K562 (cell line): ENCODE results near the gene DPM1. TPM values are rescaled to one million over a fixed set of nuclear protein-coding genes. Genes with fewer than 3 reads are reported as not detected.
A peak's percentile ranks its signal among the peaks of the same experiment; 100 is the strongest.

ENCODE experiments used
- ADNP ChIP-seq: fragments of 200-800 bp; sonication (Bioruptor generic); IDR thresholded peaks from 2 replicates; pipeline ENCODE4 v1.6.1; 2016; ENCODE audit warnings: missing genetic modification characterization, missing compliant biosample characterization
- BCL6 ChIP-seq: fragments of 250-450 bp; sonication (Bioruptor Pico); IDR thresholded peaks from 2 replicates; pipeline ENCODE4 v1.4.0; 2020
- HDAC8 ChIP-seq: fragments of 450-650 bp; IDR thresholded peaks from 2 replicates; pipeline ENCODE4 v1.6.1; 2016; ENCODE audit warnings: mild to moderate bottlenecking, missing genetic modification characterization, moderate library complexity, missing compliant biosample characterization
- KLF16 ChIP-seq: IDR thresholded peaks from 2 replicates; pipeline ENCODE4 v1.6.1; 2016; ENCODE audit warnings: antibody characterized with exemption
- PTTG1 ChIP-seq: fragments of 450-650 bp; IDR thresholded peaks from 2 replicates; pipeline ENCODE4 v1.6.1; 2016; ENCODE audit warnings: low read depth, mild to moderate bottlenecking, missing genetic modification characterization, missing compliant biosample characterization
- TEAD4 ChIP-seq, 2 experiments: sonication (generic) in 1 of 2; formaldehyde crosslinking in 1 of 2; IDR thresholded peaks; 2 replicates each; pipeline versions ENCODE4 v1.6.1 to v1.8.0; 2012 to 2022; ENCODE audit warnings: borderline replicate concordance in 1 of 2, inconsistent platforms in 1 of 2, low read length in 1 of 2, mild to moderate bottlenecking in 1 of 2, missing genetic modification reagents in 1 of 2
- TGIF2 ChIP-seq: sonication (generic); formaldehyde crosslinking; IDR thresholded peaks from 2 replicates; pipeline ENCODE4 v1.8.1; 2022; ENCODE audit warnings: mild to moderate bottlenecking, missing genetic modification reagents, moderate library complexity
- U2AF2 ChIP-seq: fragments of 200-400 bp; formaldehyde crosslinking; optimal IDR thresholded peaks from 2 replicates; pipeline ENCODE3; 2017; ENCODE audit warnings: low read depth, mild to moderate bottlenecking, low read length
- ZNF165 ChIP-seq: fragments of 250-450 bp; sonication (Bioruptor Pico); IDR thresholded peaks from 2 replicates; pipeline ENCODE4 v1.4.0; 2020; ENCODE audit warnings: borderline replicate concordance
- polyA plus RNA-seq, 8 experiments: library from polyadenylated mRNA; depleted of rRNA in 4 of 8; stranded (reverse) in 5 of 8; unstranded in 3 of 8; fragments of >200 nt; fragmentation: Nextera tagmentation in 2 of 8; fragmentation: Illumina TruSeq in 1 of 8; extraction: Ambion mirVana in 2 of 8; extraction: Trizol in 1 of 8; gene quantifications; 2 replicates each; pipeline versions ENCODE4 v1.2.1 to v1.2.3, GENCODE V29; 2011 to 2014; ENCODE audit warnings: inconsistent platforms in 1 of 8, missing spikeins in 1 of 8
- total RNA-seq, 7 experiments: library from RNA; depleted of rRNA in 6 of 7; stranded (reverse); fragments of >200 nt in 6 of 7; fragmentation: Illumina TruSeq in 2 of 7; extraction: Trizol in 2 of 7; gene quantifications; 2 replicates each; pipeline versions ENCODE4 v1.2.1 to v1.2.3, GENCODE V29; 2011 to 2021; ENCODE audit warnings: low replicate concordance in 1 of 7
- TF ChIP-seq, protein P1 (sequence below): IDR thresholded peaks from 2 replicates; pipeline ENCODE4 v1.6.1; 2016; ENCODE audit warnings: missing genetic modification characterization, missing compliant biosample characterization
- TF ChIP-seq, protein P2 (sequence below), 2 experiments: fragments of 450-650 bp; formaldehyde crosslinking in 1 of 2; IDR thresholded peaks; 2 replicates each; pipeline versions ENCODE4 v1.4.0 to v1.6.1; 2014 to 2020; ENCODE audit warnings: mild to moderate bottlenecking in 2 of 2, borderline replicate concordance in 1 of 2, low read depth in 1 of 2
- TF ChIP-seq, protein P3 (sequence below), 2 experiments: fragments of 250-450 bp in 1 of 2; fragments of 450-650 bp in 1 of 2; sonication (Bioruptor Pico) in 1 of 2; IDR thresholded peaks; 2 replicates each; pipeline versions ENCODE4 v1.6.1 to v1.8.0; 2016 to 2021; ENCODE audit warnings: mild to moderate bottlenecking in 2 of 2, moderate library complexity in 2 of 2, missing compliant biosample characterization in 1 of 2, missing genetic modification characterization in 1 of 2
- TF ChIP-seq, protein P4 (sequence below), 2 experiments: IDR thresholded peaks; 2 replicates each; pipeline ENCODE4 v1.6.1; 2012; ENCODE audit warnings: improper control_type of control experiment in 2 of 2, low read depth in 2 of 2, low read length in 2 of 2, borderline replicate concordance in 1 of 2

DPM1 gene
- total and polyA plus RNA-seq, 9 of the 15 experiments (the other 6 are each of a cell fraction or from before 2014, with no cell fraction given): 75.2 to 190 (median 153) TPM

DNA sequence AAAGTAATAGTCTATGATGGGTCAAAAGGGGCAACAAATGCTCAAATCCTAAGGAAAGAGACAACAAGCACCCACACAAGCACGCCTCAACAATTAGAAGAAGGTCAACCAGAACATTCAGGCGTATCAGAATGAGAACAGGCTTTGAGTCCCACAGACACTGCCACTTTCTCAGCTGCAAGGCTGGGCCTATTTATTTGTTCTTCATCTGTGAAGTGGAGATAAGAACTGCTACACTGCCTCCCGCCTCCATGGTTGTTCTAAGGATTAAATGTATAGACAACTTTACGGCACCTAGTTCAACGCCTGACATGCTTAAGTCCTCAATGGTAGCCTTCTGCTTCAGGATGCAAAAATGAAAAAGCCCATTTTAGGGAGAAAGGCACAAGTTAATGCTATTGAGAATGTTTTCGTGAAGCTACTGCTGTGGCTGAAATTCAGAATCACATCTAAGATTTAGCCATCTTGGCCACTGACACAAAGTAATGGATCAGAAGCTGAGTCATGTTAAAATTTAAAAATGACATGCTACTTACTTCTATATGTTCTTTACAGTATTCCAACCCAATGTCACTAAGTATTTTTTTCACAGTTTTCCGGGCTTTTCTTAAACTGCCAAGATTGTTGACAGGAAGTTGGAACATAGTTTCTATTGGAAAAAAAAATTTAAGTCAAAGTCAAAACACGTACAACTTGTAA, 54.8 kb downstream of the DPM1 start (continued):
- TF ChIP-seq, protein P1, sequence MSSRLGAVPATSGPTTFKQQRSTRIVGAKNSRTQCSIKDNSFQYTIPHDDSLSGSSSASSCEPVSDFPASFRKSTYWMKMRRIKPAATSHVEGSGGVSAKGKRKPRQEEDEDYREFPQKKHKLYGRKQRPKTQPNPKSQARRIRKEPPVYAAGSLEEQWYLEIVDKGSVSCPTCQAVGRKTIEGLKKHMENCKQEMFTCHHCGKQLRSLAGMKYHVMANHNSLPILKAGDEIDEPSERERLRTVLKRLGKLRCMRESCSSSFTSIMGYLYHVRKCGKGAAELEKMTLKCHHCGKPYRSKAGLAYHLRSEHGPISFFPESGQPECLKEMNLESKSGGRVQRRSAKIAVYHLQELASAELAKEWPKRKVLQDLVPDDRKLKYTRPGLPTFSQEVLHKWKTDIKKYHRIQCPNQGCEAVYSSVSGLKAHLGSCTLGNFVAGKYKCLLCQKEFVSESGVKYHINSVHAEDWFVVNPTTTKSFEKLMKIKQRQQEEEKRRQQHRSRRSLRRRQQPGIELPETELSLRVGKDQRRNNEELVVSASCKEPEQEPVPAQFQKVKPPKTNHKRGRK (tag): no peak
- no peak for TF ChIP-seq HDAC8 (tag)
- TF ChIP-seq, protein P2, sequence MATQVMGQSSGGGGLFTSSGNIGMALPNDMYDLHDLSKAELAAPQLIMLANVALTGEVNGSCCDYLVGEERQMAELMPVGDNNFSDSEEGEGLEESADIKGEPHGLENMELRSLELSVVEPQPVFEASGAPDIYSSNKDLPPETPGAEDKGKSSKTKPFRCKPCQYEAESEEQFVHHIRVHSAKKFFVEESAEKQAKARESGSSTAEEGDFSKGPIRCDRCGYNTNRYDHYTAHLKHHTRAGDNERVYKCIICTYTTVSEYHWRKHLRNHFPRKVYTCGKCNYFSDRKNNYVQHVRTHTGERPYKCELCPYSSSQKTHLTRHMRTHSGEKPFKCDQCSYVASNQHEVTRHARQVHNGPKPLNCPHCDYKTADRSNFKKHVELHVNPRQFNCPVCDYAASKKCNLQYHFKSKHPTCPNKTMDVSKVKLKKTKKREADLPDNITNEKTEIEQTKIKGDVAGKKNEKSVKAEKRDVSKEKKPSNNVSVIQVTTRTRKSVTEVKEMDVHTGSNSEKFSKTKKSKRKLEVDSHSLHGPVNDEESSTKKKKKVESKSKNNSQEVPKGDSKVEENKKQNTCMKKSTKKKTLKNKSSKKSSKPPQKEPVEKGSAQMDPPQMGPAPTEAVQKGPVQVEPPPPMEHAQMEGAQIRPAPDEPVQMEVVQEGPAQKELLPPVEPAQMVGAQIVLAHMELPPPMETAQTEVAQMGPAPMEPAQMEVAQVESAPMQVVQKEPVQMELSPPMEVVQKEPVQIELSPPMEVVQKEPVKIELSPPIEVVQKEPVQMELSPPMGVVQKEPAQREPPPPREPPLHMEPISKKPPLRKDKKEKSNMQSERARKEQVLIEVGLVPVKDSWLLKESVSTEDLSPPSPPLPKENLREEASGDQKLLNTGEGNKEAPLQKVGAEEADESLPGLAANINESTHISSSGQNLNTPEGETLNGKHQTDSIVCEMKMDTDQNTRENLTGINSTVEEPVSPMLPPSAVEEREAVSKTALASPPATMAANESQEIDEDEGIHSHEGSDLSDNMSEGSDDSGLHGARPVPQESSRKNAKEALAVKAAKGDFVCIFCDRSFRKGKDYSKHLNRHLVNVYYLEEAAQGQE (IDR thresholded peaks at IDR 0.05; ENCODE audit: borderline replicate concordance): peak; percentile 19; the same call in 1 of the 2 replicates
- TF ChIP-seq, protein P2 (CRISPR knock-in tag; IDR thresholded peaks at IDR 0.05; ENCODE audit: low read depth): no peak
- no peak for TF ChIP-seq PTTG1 (tag)
- no peak for TF ChIP-seq U2AF2
- no peak for TF ChIP-seq BCL6 (CRISPR knock-in tag)
- no peak for TF ChIP-seq ADNP
- TF ChIP-seq KLF16: peak; percentile 86
- TF ChIP-seq, protein P3, sequence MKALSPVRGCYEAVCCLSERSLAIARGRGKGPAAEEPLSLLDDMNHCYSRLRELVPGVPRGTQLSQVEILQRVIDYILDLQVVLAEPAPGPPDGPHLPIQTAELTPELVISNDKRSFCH (CRISPR knock-in tag; IDR thresholded peaks at IDR 0.05): no peak
- TF ChIP-seq, protein P3 (tag; IDR thresholded peaks at IDR 0.05): peak; percentile 75
- peak; percentile 96 for TF ChIP-seq TEAD4 (IDR thresholded peaks at IDR 0.05; ENCODE audit: low read length)
- no peak for TF ChIP-seq TEAD4 (CRISPR knock-in tag; IDR thresholded peaks at IDR 0.05; ENCODE audit: borderline replicate concordance)
- TF ChIP-seq, protein P4, sequence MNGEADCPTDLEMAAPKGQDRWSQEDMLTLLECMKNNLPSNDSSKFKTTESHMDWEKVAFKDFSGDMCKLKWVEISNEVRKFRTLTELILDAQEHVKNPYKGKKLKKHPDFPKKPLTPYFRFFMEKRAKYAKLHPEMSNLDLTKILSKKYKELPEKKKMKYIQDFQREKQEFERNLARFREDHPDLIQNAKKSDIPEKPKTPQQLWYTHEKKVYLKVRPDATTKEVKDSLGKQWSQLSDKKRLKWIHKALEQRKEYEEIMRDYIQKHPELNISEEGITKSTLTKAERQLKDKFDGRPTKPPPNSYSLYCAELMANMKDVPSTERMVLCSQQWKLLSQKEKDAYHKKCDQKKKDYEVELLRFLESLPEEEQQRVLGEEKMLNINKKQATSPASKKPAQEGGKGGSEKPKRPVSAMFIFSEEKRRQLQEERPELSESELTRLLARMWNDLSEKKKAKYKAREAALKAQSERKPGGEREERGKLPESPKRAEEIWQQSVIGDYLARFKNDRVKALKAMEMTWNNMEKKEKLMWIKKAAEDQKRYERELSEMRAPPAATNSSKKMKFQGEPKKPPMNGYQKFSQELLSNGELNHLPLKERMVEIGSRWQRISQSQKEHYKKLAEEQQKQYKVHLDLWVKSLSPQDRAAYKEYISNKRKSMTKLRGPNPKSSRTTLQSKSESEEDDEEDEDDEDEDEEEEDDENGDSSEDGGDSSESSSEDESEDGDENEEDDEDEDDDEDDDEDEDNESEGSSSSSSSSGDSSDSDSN (IDR thresholded peaks at IDR 0.05; ENCODE audit: borderline replicate concordance in 1 of 2, low read depth in 2 of 2, low read length in 2 of 2): peak in 1 of 2 experiments; percentile 72; a peak in 1 of 4 replicates
- TF ChIP-seq ZNF165 (CRISPR knock-in tag): no peak
- TF ChIP-seq TGIF2 (CRISPR knock-in tag): no peak
